OCI-LY1 (cell line): ENCODE data around the gene LAG3.
A peak's percentile ranks its signal among the peaks of the same experiment; 100 is the strongest.

Experiments used
- H2AFZ ChIP-seq: fragments of 200-600 bp; sonication (generic), shearing (Covaris generic); 2 replicates; pipeline ENCODE4 v1.6.0; 2014; ENCODE audit warnings: antibody characterized with exemption, mild to moderate bottlenecking, low read length
- H3F3A ChIP-seq: fragments of 200-600 bp; sonication (generic), shearing (Covaris generic); 2 replicates; pipeline ENCODE4 v1.6.0; 2014; ENCODE audit warnings: mild to moderate bottlenecking, antibody characterized with exemption, low read length, moderate library complexity; ENCODE audit not compliant: insufficient read depth
- H3K27ac ChIP-seq: fragments of 200-600 bp; sonication (generic); 2 replicates; pipeline ENCODE4 v1.5.1; 2014; ENCODE audit warnings: low read length, mixed run types, mild to moderate bottlenecking, low read depth; ENCODE audit not compliant: poor library complexity, severe bottlenecking
- H3K27me3 ChIP-seq: fragments of 200-600 bp; sonication (generic); 2 replicates; pipeline ENCODE4 v1.6.0; 2014; ENCODE audit warnings: antibody characterized with exemption, mild to moderate bottlenecking, low read length, moderate library complexity; ENCODE audit not compliant: insufficient read depth
- H3K36me3 ChIP-seq: fragments of 200-600 bp; sonication (generic); 2 replicates; pipeline ENCODE4 v1.6.1; 2014; ENCODE audit warnings: mild to moderate bottlenecking, antibody characterized with exemption, low read length, moderate library complexity, mixed read lengths; ENCODE audit not compliant: insufficient read depth
- H3K4me1 ChIP-seq: fragments of 200-600 bp; sonication (generic); 2 replicates; pipeline ENCODE4 v1.5.1; 2014; ENCODE audit warnings: mild to moderate bottlenecking, low read length, moderate library complexity; ENCODE audit not compliant: insufficient read depth, severe bottlenecking
- H3K4me2 ChIP-seq: fragments of 200-600 bp; sonication (generic), shearing (Covaris generic); 2 replicates; pipeline ENCODE4 v1.6.1; 2014; ENCODE audit warnings: low read length
- H3K4me3 ChIP-seq: fragments of 200-600 bp; sonication (generic); 2 replicates; pipeline ENCODE4 v1.5.1; 2014; ENCODE audit warnings: low read length, low read depth, mild to moderate bottlenecking, mixed read lengths; ENCODE audit not compliant: poor library complexity, severe bottlenecking
- H3K79me2 ChIP-seq: fragments of 200-600 bp; shearing (Covaris generic); 2 replicates; pipeline ENCODE4 v1.6.1; 2016; ENCODE audit warnings: mixed run types, low read length, mixed read lengths; ENCODE audit not compliant: insufficient read depth
- H3K9ac ChIP-seq: fragments of 200-600 bp; sonication (generic), shearing (Covaris generic); 2 replicates; pipeline ENCODE4 v1.6.1; 2014; ENCODE audit warnings: mild to moderate bottlenecking, low read length, mixed read lengths
- H3K9me2 ChIP-seq: fragments of 200-600 bp; sonication (generic), shearing (Covaris generic); 2 replicates; pipeline ENCODE4 v1.6.1; 2014; ENCODE audit warnings: low read depth, mild to moderate bottlenecking, low read length, mixed read lengths
- H3K9me3 ChIP-seq: fragments of 200-600 bp; shearing (Covaris generic); 2 replicates; pipeline ENCODE4 v1.6.1; 2014; ENCODE audit warnings: low read length, mixed read lengths
- H4K20me1 ChIP-seq: fragments of 200-600 bp; sonication (generic), shearing (Covaris generic); 2 replicates; pipeline ENCODE4 v1.6.0; 2016; ENCODE audit warnings: mild to moderate bottlenecking, low read length; ENCODE audit not compliant: insufficient read depth
- EZH2 ChIP-seq: fragments of 200-600 bp; sonication (generic), shearing (Covaris generic); IDR thresholded peaks from 2 replicates; pipeline ENCODE4 v1.8.0; 2017; ENCODE audit warnings: borderline replicate concordance, mixed run types, mild to moderate bottlenecking, antibody characterized with exemption, low read length, moderate library complexity, mixed read lengths
- TF ChIP-seq, protein P1 (sequence below): fragments of 200-600 bp; sonication (generic), shearing (Covaris generic); IDR thresholded peaks from 2 replicates; pipeline ENCODE4 v1.5.1; 2017; ENCODE audit warnings: mild to moderate bottlenecking, antibody characterized with exemption, low read length, moderate library complexity, mixed read lengths

Gene LAG3

GRCh38 chr12:6765634-6766581 lies 6.4 kb upstream of the LAG3 start, which contains the start of gene PTMS:
TSS of gene PTMS (plus strand) at chr12:6766363. CDS start at chr12:6766706, 343 bp downstream.
- peaks cover 35% of the 10 kb centered on the region for H3K4me1 ChIP-seq
- no peaks in the 10 kb centered on the region for H4K20me1 ChIP-seq
- H3K9me2 ChIP-seq: no peaks in the 10 kb centered on the region
- no peak for TF ChIP-seq EZH2
- TF ChIP-seq, protein P1, sequence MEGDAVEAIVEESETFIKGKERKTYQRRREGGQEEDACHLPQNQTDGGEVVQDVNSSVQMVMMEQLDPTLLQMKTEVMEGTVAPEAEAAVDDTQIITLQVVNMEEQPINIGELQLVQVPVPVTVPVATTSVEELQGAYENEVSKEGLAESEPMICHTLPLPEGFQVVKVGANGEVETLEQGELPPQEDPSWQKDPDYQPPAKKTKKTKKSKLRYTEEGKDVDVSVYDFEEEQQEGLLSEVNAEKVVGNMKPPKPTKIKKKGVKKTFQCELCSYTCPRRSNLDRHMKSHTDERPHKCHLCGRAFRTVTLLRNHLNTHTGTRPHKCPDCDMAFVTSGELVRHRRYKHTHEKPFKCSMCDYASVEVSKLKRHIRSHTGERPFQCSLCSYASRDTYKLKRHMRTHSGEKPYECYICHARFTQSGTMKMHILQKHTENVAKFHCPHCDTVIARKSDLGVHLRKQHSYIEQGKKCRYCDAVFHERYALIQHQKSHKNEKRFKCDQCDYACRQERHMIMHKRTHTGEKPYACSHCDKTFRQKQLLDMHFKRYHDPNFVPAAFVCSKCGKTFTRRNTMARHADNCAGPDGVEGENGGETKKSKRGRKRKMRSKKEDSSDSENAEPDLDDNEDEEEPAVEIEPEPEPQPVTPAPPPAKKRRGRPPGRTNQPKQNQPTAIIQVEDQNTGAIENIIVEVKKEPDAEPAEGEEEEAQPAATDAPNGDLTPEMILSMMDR: no peak
- H3F3A ChIP-seq: no peaks in the 10 kb centered on the region
- H3K9ac ChIP-seq: peak within 1 kb of the TSS; percentile 59
- peak within 1 kb of the TSS; percentile 78 for H3K4me2 ChIP-seq
- peak within 1 kb of the TSS; percentile 67 for H3K4me3 ChIP-seq
- no peak within 1 kb of the TSS for H2AFZ ChIP-seq
- no peaks in the 10 kb centered on the region; the same call in 1 of the 2 replicates for H3K27me3 ChIP-seq
- H3K36me3 ChIP-seq: no peaks in the 10 kb centered on the region
- no peaks in the 10 kb centered on the region for H3K9me3 ChIP-seq
- no peaks in the 10 kb centered on the region for H3K79me2 ChIP-seq
- no peak within 1 kb of the TSS for H3K27ac ChIP-seq

DNA sequence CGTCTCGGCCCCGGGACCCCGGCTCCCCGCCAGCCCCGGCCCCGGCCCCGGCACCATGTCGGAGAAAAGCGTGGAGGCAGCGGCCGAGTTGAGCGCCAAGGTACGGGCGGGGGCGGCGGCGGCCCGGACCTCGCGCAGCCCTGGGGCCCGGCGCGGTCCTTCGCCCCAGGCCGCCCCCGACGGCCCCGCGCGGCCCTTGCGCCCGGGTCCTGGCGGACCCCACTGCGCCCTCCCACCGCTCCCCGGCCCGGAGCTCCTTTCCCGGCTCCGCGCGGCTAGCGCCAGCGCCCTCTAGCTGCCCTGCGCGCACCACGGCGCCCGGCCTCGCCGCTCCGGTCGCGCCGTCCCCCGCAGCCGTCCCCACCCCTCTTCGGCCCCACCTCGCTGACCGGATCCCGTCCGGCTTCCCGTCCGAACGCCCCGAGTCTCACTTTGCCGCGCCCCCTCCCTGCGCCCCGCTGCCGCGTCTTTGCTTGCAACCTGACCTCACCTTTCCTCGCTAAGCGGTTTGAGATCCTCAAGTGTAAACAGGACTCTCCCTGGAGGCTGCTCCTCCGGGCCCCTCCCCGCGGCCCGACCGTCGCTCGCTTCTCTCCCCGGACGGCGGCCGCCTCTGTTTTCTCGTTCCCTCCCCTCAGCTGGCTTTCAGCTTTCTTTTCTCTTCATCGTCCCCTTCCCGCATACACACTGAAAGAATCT lies 5.5 kb upstream of the LAG3 start:
- TF ChIP-seq EZH2: no peak
- TF ChIP-seq, protein P1: peak; percentile 69
- no peaks in the 10 kb centered on the region; the same call in 1 of the 2 replicates for H3K27me3 ChIP-seq

DNA sequence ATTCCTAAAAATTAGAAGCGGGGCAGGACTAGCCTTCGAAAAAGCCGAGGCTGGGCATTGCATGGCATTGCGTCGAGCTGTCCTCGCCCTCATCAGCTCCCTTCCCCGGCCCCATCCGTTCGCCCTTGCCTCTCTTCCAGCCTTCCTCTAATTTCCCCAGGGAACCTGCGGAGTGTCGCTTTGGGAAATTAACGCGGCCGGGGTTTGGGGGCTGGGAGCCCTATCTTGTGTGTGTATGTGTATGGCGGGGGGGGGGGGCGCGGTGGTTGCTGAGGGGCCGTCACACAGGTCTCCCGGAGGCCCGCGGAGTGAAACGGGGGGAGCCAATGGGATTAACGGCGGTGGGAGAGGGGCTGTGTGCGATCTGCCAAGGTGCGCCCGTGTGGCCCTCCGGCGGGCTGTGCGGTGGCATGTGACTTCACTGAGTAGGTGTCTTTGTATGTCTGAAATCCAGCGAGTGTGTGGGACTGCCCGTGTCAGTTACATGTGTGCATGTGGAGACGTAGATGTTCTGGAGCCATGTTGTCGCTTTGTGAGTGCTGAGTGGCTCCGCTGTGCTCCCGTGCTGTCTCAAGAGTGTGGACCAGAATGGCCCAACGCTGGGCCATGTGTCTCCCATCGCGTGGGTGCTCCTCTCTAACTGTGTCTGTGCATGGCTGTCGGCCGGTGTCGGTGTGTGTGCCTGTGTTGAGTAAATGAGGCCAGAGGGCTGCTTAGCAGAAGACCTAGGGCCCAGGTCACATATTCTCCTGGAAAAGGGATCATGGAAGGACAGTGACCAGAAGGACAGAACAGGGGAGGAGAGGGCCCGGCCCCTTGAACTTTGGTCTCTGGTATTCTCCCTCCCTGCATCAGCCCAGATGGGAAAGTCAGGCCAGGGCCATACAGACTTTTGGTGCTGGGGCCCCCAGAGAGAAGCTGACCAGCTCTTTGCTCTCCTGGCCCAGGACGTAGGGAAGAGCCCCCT lies 4.7 kb upstream of the LAG3 start:
- H3K4me3 ChIP-seq: peak overlapping the region; percentile 67
- H3K27me3 ChIP-seq: peaks cover 7% of the 10 kb centered on the region; the same call in 1 of the 2 replicates
- no peaks in the 10 kb centered on the region for H4K20me1 ChIP-seq
- H3K9me3 ChIP-seq: no peaks in the 10 kb centered on the region
- H2AFZ ChIP-seq: no peak overlapping the region
- peak overlapping the region; percentile 78 for H3K4me2 ChIP-seq
- H3K36me3 ChIP-seq: no peaks in the 10 kb centered on the region
- no peaks in the 10 kb centered on the region for H3F3A ChIP-seq
- H3K9me2 ChIP-seq: no peaks in the 10 kb centered on the region
- TF ChIP-seq, protein P1: no peak
- no peak for TF ChIP-seq EZH2
- H3K9ac ChIP-seq: peak overlapping the region; percentile 20; the same call in 1 of the 2 replicates
- H3K4me1 ChIP-seq: peaks cover 35% of the 10 kb centered on the region
- H3K27ac ChIP-seq: no peak overlapping the region
- H3K79me2 ChIP-seq: no peaks in the 10 kb centered on the region

More for the DNA sequence above, 5.5 kb upstream of the LAG3 start:
- Histone ChIP-seq H3K4me3 (peak overlapping the region; percentile 67), H3K4me1 (peaks cover 35% of the 10 kb centered on the region), H3K4me2 (peak overlapping the region; percentile 78), H3F3A (no peaks in the 10 kb centered on the region), H3K9me3 (no peaks in the 10 kb centered on the region), H3K9me2 (no peaks in the 10 kb centered on the region), H3K27ac (no peak overlapping the region), H3K79me2 (no peaks in the 10 kb centered on the region), H4K20me1 (no peaks in the 10 kb centered on the region), H3K36me3 (no peaks in the 10 kb centered on the region), H2AFZ (no peak overlapping the region), H3K9ac (peak overlapping the region; percentile 20; the same call in 1 of the 2 replicates)
